Stimulated activated CD4-positive, alpha-beta T cell treated with anti-CD3 and anti-CD28 coated beads, Interleukin-4, amount 100 ng/mL, for 1 hour (primary cell): ENCODE data around the gene ATP6V0A1.
"Not testable (repeated sequence)": the region's sequence is repeated elsewhere in the genome, so short reads cannot be mapped to it uniquely, and the experiment has no call there.

Experiments
- DNase-seq: peaks from one replicate; pipeline ENCODE4 v3.0.0-alpha.2; 2020

The ATP6V0A1 gene

DNA sequence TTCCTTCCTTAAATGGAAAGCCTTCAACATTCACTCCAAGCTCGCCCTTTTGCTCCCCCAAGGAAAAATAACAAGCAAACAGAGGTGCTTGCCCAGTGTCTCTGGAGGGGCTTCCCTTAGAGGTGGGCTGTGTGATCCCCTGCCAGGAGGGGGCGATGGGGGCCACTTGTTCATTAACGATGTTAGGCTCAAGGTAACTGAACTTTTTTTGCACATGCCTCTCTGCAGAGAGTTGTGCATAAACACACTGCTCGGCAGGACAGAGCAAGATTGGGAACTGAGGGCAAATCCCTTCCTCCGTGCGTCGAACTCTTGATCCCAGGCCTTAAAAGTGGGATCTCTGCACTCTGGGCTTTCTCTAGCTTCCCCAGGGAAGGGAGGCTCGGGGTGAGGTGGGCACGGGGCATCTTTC is 61.9 kb downstream of the ATP6V0A1 start:
- peak; percentile 35 for DNase-seq

DNA sequence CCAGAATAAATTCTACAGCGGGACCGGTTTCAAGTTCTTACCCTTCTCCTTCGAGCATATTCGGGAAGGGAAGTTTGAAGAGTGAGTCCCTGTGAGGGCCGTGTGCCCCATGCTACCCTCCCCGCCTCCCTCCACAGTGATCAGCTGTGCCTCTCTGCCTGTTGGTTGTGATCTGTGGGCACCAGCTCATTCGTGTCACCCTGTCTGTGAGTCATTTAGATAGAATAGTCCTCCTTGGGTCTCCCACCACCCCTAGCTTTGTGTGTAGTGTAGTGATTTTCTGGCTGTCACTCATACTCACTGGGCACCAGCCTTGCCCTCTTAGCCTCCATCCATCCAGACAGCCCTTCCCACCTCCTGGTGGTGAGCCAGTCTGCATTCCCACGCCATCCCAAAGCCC is 62.4 kb downstream of the ATP6V0A1 start:
- no peak for DNase-seq

DNA sequence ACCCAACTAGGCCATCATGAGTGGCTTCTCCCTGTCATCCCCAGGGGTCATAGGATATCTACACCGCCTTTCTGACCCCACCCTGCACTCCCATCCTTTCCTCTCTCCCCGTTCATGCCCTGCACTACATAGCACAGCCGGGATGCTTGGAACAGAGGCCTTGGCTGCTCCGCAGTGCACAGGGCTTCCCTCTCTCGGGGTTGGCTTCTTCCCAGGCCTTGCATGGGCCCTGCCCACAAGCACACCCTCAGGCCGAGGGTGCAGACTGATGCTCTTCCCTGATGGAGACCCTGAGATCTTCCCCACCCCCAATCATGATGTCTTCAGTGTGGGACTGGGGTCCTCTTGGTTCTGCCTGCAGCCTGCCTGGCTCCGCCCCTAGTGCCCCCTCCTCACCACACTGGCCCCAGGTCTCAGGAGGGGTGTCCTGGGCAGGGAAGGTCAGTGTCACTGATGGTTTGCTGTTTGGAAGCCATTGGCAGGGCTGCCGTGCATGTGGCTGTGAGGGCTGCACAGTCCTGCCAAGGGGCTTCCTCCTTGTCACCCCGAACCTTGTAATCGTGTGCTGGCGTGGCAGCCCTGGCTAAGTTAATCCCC is 63.1 kb downstream of the ATP6V0A1 start:
- DNase-seq, result no peak

DNA sequence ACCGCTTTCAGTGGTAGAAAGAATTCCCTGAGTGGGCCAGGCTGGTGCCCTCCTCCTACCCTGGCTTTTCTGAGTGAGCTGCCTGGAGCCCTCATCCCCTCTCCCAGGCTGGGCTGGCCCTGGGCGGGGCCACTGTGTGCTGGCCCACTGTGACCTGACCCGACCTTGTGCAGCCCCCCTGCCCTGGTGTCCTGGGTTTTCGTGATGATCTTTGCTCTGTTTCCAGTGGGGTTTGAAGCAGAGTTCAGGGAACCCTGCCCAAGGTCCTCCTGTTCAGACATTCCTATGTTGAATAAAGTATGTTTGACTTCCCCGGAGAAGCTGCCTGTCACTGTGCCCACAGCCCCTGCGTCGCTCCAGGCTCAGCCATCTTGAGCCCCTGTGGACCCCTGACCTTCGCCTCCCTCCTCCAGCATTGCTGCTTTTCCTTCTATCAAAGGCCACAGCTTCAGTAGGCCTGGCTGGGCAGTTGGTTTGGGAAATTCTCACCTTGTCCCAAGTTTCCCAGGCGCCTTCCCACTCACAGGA is 63.6 kb downstream of the ATP6V0A1 start:
- DNase-seq, result no peak

DNA sequence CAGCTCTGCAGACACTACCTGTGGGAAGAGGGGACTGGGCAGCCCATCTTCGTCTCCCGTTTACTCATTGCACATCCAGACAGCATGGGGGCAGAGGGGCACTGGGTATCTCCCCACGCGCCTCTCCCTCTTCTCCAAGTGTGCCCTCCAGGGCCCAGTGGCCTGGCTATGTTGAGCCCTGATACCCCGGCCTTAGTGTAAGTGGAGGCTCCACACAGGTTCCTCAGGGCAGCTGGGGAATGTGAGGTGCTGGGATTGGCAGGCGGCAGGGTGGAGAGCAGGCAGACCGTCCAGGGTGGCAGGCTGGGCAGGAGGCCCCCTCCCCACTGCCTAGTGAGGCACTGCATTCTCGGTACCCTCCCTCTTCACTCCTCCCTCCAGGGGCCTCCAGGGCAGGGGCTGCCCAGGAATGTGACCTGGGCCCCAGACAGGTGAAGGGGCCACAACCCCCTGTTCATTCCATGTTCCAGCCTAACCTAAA is 64.2 kb downstream of the ATP6V0A1 start:
- DNase-seq, result no peak

DNA sequence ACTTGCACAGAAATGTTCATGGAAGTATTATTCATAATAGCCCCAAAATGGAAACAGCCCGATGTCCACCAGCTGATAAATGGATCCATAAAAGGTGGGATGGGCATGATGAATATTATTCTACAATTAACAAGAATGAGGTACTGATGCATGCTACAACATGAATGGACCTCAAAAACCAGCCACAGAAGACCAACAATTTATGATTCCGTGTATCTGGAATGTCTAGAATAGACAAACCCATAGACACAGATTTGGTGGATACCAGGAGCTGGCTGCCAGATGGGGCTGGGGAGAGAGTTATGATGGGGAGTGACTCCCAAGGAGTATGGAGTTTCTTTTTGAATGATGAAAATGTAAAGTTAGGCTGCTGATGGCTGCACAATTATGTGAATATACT is 66.5 kb downstream of the ATP6V0A1 start:
- no peak for DNase-seq

DNA sequence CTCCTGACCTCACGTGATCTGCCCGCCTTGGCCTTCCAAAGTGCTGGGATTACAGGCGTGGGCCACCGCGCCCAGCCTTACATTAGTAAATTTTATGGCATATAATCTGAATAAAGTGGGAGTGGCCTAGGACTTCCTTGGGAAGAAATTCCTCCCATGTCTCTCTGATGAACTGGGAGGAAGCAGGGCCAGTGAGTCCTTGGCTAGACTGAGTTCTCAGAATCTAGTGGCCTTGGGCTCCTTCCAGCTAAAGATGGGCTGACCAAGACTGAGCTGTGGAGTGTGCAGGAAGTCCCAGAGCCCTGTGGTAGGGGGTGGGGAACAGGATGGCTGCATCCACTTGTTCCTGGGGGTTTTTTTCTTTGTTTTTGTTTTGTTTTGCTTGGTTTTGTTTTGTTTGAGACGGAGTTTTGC is 67.4 kb downstream of the ATP6V0A1 start:
- no peak for DNase-seq

DNA sequence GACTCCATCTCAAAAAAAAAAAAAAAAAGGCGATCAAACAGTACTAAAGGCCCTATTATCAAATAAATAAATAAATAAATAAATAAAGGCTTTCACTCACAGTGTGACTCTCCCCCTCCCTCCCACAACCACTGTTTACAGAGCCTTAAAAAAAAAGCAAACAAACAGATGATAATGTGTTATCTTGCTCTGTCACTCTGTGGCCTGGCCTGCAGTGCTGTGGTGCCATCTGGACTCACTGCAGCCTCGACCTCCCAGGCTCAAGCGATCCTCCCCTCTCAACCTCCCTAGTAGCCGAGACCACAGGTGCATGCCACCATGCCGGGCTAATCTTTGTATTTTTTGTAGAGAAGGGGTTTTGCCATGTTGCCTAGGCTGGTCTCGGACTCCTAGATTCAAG is 69.3 kb downstream of the ATP6V0A1 start:
- DNase-seq, result no peak

DNA sequence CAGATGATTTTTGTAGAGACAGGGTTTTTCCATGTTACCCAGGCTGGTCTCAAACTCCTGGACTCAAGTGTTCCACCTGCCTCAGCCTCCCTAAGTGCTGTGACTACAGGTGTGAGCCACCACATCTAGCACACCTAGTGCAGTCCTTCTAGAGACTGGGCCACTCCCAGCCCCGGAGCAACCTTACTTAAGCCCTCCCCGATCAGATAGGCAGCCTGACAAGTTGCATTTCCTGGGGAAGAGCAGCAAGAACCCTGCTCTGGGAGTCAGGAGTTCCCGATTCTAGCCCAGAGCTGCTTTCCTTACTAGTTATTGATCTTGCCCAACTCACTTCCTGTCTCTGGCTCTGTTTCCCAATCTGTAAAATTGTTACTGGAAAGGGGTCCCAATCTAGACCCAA is 70.4 kb downstream of the ATP6V0A1 start:
- no peak for DNase-seq

DNA sequence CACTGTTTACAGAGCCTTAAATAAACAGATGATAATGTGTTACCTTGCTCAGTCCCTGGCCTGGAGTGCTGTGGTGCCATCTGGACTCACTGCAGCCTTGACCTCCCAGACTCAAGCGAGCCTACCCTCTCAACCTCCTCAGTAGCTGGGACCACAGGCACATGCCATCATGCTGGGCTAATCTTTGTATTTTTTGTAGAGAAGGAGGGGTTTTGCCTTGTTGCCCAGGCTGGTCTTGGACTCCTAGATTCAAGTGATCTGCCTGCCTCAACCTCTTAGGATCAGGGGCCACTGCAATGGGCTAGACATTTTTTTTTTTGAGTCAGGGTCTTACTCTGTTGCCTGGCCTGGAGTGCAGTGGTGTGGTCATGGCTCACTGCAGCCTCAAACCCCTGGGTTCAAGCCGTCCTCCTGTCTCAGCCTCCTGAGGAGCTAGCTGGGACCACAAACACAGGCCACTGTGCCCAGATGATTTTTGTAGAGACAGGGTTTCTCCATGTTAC is 72.3 kb downstream of the ATP6V0A1 start:
- DNase-seq, result no peak

DNA sequence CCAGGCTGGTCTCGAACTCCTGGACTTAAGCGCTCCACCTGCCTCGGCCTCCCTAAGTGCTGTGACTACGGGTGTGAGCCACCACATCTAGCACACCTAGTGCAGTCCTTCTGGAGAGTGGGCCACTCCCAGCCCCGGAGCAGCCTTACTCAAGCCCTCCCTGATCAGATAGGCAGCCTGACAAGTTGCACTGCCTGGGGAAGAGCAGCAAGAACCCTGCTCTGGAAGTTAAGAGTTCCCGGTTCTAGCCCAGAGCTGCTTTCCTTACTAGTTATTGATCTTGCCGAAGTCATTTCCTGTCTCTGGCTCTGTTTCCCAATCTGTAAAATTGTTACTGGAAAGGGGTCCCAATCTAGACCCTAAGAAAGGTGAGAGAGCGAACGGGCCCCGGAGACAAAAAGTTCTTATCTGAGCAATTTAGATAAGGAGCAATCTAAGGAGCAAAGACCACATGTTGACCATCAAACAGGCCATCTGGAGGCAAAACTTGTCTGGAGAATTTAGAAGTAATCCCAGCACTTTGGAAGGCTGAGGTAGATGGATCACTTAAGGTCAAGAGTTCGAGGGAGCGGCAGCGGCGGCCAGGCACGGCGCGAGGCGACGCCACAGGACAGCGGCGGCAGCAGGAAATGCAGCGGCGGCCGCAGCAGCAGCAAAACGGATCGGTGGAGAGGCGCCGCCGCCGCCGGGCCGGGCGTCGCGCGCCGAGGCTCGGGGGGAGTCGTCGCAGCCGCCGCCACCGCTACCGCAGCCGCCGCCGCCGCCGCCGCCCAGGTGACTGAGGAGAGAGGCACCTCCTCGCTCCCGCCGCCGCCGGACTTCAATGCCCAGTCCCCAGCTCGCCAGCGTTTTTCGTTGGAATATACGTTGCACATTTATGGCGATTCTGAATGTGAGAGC is 73.0 kb downstream of the ATP6V0A1 start:
- DNase-seq, result peak; percentile 55

DNA sequence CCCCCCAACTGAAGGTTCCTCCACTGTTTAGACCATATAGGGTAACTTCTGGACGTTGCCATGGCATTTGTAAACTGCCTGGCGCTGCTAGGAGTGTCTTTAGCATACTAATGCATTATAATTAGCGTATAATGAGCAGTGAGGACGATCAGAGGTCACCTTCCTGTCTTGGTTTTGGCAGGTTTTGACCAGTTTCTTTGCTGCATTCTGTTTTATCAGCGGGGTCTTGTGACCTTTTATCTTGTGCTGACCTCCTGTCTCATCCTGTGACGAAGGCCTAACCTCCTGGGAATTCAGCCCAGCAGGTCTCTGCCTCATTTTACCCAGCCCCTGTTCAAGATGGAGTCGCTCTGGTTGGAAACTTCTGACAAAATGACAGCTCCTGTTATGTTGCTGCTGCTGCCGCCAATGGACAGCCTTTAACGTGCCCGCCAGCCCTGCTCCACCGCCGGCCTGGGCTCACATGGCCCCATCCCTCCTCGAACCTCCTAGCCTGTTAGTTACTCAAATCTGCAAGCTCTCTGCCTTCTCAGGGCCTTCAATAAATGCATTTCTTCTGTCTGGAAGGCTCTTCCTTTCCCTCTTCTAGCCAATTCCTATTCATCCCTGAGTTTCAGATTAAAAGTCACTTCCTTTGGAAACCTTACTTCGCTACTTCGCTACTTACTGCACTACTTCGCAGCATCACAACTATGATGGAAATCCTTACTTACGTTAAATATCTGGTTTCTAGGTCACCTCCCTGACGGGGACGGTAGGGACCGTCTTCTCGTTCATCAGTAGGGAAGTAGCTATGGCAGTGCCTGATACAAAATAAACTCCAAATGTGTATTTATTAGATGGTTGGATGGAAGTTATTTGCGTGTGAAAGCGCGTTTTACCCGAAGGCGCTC is 76.7 kb downstream of the ATP6V0A1 start:
- DNase-seq, result no peak

DNA sequence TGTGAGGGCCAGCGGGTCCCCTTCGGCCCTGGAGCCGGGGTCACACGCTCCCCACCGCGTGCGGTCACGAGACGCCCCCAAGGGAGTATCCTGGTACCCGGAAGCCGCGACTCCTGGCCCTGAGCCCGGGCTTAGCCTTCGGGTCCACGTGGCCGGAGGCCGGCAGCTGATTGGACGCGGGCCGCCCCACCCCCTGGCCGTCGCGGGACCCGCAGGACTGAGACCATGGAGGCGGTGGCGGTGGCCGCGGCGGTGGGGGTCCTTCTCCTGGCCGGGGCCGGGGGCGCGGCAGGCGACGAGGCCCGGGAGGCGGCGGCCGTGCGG is 77.3 kb downstream of the ATP6V0A1 start, which contains the start of gene NAGLU:
TSS of gene NAGLU (plus strand) at position 194 of the 324 bp plus-strand sequence. CDS start at position 226, 32 bp downstream.
- DNase-seq, result peak; percentile 84

DNA sequence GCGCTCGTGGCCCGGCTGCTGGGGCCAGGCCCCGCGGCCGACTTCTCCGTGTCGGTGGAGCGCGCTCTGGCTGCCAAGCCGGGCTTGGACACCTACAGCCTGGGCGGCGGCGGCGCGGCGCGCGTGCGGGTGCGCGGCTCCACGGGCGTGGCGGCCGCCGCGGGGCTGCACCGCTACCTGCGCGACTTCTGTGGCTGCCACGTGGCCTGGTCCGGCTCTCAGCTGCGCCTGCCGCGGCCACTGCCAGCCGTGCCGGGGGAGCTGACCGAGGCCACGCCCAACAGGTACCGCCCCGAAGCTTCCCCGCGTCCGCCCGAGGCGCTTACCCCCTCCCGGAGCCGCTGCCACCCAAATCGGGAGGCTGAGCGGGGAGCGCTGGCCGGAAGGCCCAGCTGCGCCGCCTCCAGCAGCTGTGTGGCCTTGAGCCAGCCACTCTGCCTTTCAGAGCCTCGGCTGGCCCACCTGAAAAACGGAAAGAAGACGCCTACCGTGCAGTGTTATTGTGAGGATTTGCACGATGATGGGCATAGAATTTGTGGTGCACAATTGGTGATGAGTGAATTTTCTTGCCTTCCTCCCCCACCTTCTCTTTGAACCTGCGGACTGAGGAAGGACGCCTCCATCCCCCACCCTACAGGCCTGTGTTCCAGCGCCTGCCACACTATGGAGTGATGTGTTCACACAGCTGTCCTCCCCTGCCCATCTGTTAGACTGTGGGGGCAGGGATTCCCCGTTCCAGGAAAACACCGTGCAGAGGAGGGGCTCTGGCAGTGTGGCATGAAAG is 77.9 kb downstream of the ATP6V0A1 start:
- DNase-seq, result peak; percentile 76

DNA sequence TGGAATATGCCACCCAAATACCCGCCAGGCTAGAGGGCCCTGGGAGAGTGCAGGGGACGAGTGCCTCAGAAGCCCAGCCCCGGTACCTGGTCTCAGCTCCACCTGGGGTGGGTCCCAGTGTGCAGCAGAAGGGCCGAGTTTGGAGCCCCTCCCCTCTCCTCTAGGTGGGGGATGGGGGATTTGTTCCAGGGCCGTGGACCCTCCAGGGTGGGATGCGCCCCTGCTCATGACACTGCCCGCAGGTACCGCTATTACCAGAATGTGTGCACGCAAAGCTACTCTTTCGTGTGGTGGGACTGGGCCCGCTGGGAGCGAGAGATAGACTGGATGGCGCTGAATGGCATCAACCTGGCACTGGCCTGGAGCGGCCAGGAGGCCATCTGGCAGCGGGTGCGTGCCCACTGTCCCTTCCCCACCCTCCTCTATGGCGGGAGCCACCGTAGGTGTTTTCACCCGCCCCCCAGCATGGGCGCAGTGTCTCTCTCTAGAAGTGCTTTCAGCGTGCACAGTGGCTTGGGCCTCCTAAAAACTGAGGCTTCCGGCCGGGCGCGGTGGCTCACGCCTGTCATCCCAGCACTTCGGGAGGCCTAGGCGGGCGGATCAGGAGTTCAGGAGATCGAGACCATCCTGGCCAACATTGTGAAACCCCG is 78.6 kb downstream of the ATP6V0A1 start:
- DNase-seq, result no peak

DNA sequence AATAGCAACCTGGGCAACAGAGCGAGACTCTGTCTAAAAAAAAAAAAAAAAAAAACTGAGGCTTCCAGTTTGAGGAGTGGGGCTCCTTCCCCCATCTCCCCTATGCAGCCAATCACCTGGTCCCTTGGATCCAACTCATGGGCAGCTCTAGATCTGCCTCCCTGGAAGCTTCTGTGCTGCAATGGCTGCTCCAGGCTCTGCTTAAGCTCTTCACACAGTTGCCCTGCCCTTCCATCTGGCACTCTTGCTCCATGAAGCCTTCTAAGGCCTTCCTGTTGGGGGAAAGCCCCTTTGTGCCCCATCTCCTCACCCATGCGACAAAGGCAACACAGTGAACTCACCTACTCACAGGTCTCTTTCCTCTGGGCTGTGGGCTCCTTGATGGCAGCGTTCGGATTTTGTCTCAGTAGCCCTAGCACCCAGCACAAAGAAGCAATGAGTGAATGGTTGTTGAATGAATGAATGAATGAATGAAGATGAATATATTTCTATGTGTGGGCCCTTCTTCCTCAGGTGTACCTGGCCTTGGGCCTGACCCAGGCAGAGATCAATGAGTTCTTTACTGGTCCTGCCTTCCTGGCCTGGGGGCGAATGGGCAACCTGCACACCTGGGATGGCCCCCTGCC is 79.3 kb downstream of the ATP6V0A1 start:
- DNase-seq, result no peak

DNA sequence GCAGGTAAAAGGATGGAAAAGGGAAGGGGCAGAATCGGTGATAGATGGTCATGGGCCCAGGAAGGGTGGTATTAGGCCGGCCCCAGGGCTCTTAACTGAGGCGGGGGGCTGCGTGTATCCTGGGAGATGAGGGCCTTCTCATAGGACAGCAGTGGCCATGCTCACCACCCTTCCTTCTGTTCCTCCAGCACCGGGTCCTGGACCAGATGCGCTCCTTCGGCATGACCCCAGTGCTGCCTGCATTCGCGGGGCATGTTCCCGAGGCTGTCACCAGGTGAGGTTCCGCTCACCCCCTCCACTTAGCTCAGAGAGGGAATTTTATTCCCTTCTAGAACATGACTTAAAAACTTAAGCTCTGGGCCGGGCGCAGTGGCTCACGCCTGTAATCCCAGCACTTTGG is 79.8 kb downstream of the ATP6V0A1 start:
- no peak for DNase-seq

DNA sequence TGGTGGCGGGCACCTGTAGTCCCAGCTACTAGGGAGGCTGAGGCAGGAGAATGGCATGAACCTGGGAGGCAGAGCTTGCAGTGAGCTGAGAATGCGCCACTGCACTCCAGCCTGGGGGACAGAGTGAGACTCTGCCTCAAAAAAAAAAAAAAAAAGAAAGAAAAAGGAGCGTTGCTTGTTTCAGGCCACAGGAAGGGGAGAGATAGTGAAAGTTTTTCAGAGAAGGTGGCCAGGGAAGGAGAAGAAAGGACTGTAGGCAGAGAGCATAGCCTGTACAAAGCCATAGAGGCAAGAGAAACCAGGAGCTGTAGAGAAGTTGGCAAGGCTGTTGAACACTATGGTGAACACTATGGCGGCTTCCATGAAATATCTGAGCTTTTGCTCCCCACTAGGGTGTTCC is 81.9 kb downstream of the ATP6V0A1 start:
- DNase-seq, result not testable (repeated sequence)

DNA sequence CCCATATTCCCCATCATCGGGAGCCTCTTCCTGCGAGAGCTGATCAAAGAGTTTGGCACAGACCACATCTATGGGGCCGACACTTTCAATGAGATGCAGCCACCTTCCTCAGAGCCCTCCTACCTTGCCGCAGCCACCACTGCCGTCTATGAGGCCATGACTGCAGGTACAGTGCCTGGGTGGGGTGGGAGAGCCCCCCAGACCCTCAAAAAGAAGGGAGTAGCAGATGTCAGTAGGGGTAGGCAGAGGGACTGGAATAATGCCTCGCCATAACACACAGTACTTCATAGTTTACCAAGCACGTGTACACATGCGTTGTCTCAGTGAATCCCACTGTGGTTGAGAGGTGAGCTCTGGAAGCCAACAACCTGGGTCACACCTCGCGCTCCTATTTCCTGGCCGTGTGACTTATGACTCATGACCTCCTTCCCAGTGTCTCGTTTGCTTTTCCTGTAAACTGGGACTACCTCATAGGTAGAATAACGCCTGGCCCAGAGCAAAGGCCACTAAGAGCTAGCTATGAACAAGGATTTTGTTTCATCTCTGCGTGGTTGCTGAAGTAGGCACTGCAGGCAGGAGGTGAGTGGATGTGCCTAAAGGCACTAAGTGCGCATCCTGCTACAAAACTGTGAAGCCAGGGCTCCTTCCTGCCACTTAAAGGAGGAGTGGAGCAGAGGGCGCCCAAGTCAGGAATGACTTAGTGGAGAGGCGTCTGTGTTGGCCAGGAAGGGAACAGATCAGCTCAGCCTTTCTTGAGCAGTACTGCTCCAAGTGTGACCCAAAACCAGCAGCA is 82.6 kb downstream of the ATP6V0A1 start:
- no peak for DNase-seq
